ENCODE results near the gene DNAH14.

DNA sequence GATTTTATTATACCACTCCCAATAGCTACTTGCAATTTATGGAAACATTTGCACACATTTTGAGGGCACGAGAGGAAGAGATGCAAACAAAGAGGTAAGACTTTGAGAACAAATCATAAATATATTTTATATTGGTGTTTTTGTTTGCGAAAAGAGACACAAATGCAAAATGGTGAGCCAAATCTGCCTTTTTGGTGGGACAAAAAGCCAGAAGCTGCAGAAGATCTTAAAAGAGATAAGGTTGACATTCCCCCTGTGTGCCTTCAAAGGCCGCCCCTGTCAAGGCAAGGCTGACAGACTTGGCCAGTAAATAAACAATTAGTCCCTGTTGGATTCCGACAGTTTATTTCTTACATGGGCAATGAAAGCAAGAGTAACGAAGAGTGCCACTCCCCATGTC, 375.5 kb downstream of the DNAH14 start:
- TF ChIP-seq POLR2A (IDR thresholded peaks at IDR 0.05) (no peak), POLR2AphosphoS5 (IDR thresholded peaks at IDR 0.05) (no peak)
- TF ChIP-seq, protein P1, sequence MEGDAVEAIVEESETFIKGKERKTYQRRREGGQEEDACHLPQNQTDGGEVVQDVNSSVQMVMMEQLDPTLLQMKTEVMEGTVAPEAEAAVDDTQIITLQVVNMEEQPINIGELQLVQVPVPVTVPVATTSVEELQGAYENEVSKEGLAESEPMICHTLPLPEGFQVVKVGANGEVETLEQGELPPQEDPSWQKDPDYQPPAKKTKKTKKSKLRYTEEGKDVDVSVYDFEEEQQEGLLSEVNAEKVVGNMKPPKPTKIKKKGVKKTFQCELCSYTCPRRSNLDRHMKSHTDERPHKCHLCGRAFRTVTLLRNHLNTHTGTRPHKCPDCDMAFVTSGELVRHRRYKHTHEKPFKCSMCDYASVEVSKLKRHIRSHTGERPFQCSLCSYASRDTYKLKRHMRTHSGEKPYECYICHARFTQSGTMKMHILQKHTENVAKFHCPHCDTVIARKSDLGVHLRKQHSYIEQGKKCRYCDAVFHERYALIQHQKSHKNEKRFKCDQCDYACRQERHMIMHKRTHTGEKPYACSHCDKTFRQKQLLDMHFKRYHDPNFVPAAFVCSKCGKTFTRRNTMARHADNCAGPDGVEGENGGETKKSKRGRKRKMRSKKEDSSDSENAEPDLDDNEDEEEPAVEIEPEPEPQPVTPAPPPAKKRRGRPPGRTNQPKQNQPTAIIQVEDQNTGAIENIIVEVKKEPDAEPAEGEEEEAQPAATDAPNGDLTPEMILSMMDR (IDR thresholded peaks at IDR 0.05): no peak
